IMR-90 (cell line): ENCODE data around the gene CRISP2. TPM values are rescaled to one million over a fixed set of nuclear protein-coding genes. Genes with fewer than 3 reads are reported as not detected.

Experiments
- ATAC-seq: fragments of 200-7000 bp; cut with Tn5 transposase; 2 replicates; pipeline ENCODE4 v1.9.1; 2020; ENCODE audit warnings: low read depth, mild to moderate bottlenecking, moderate library complexity
- BruUV-seq: library from RNA; stranded (reverse); fragments of 400-500 nt; replicated peaks from 2 replicates; lab custom pipeline; 2021; lab: Mats Ljungman, UMichigan
- CTCF ChIA-PET: fragments of 300-600 bp; formaldehyde crosslinking; extraction: SDS; loops from one replicate; lab custom pipeline; 2021; ENCODE audit warnings: antibody characterized with exemption; lab: Yijun Ruan, JAX
- POLR2A ChIA-PET: fragments of 300-600 bp; sonication (Branson Sonifier 250); formaldehyde crosslinking; loops from one replicate; lab custom pipeline; 2022; ENCODE audit warnings: antibody characterized with exemption; ENCODE audit not compliant: unreplicated experiment; lab: Charles Lee
- DNase-seq: peaks from one replicate; pipeline ENCODE4 v3.0.0; 2013
- H2AFZ ChIP-seq: replicated peaks from 2 replicates; pipeline ENCODE3; 2013; ENCODE audit warnings: low read length, mild to moderate bottlenecking; ENCODE audit not compliant: poor library complexity
- H2AK5ac ChIP-seq: 2 replicates; pipeline ENCODE4 v1.6.1; 2013; ENCODE audit warnings: low read depth, low read length, inconsistent platforms
- H2AK9ac ChIP-seq: replicated peaks from 2 replicates; pipeline ENCODE3; 2013; ENCODE audit warnings: mild to moderate bottlenecking, low read depth, low read length, moderate library complexity; ENCODE audit not compliant: poor library complexity
- H2BK120ac ChIP-seq: 2 replicates; pipeline ENCODE4 v1.6.1; 2013; ENCODE audit warnings: low read depth, low read length, inconsistent platforms
- H2BK15ac ChIP-seq: 3 replicates; pipeline ENCODE4 v1.6.1; 2013; ENCODE audit warnings: low read depth, low read length, inconsistent platforms
- H2BK20ac ChIP-seq: 2 replicates; pipeline ENCODE4 v1.6.1; 2013; ENCODE audit warnings: low read depth, mild to moderate bottlenecking, inconsistent platforms, low read length, moderate library complexity
- H2BK5ac ChIP-seq: 2 replicates; pipeline ENCODE4 v1.6.1; 2013; ENCODE audit warnings: mild to moderate bottlenecking, low read depth, low read length, inconsistent platforms; ENCODE audit not compliant: poor library complexity, severe bottlenecking
- H3K14ac ChIP-seq: replicated peaks from 2 replicates; pipeline ENCODE4 v1.6.1; 2013; ENCODE audit warnings: low read depth, low read length, inconsistent platforms
- H3K18ac ChIP-seq: 2 replicates; pipeline ENCODE4 v1.6.1; 2013; ENCODE audit warnings: low read depth, low read length, control low read depth
- H3K23ac ChIP-seq: 2 replicates; pipeline ENCODE4 v1.6.1; 2013; ENCODE audit warnings: low read depth, low read length, inconsistent platforms
- H3K27ac ChIP-seq: 2 replicates; pipeline ENCODE4 v1.5.1; 2013; ENCODE audit warnings: mild to moderate bottlenecking, control low read depth, low read length; ENCODE audit not compliant: insufficient read depth
- H3K27me3 ChIP-seq: 2 replicates; pipeline ENCODE4 v1.6.1; 2013; ENCODE audit warnings: low read length; ENCODE audit not compliant: control insufficient read depth, insufficient read depth
- H3K36me3 ChIP-seq: 2 replicates; pipeline ENCODE4 v1.6.1; 2013; ENCODE audit warnings: low read length, mixed read lengths; ENCODE audit not compliant: control insufficient read depth, insufficient read depth
- H3K4ac ChIP-seq: 2 replicates; pipeline ENCODE4 v1.6.1; 2013; ENCODE audit warnings: low read depth, low read length, inconsistent platforms
- H3K4me1 ChIP-seq: 2 replicates; pipeline ENCODE4 v1.6.1; 2013; ENCODE audit warnings: low read length, mixed read lengths; ENCODE audit not compliant: control insufficient read depth, insufficient read depth
- H3K4me2 ChIP-seq: 2 replicates; pipeline ENCODE4 v1.6.1; 2013; ENCODE audit warnings: low read depth, mild to moderate bottlenecking, control low read depth, low read length, moderate library complexity
- H3K4me3 ChIP-seq: 2 replicates; pipeline ENCODE4 v1.5.1; 2013; ENCODE audit warnings: low read depth, mild to moderate bottlenecking, control low read depth, low read length, moderate library complexity; ENCODE audit not compliant: insufficient read depth
- H3K56ac ChIP-seq: 2 replicates; pipeline ENCODE4 v1.6.1; 2013; ENCODE audit warnings: low read length, inconsistent platforms; ENCODE audit not compliant: insufficient read depth; ENCODE audit errors: extremely low read depth
- H3K79me1 ChIP-seq, 2 experiments: 2 replicates each; pipeline ENCODE4 v1.6.1; 2013; ENCODE audit warnings: low read length in 2 of 2, inconsistent platforms in 1 of 2, low read depth in 1 of 2
- H3K9ac ChIP-seq: 2 replicates; pipeline ENCODE4 v1.6.1; 2013; ENCODE audit warnings: low read depth, low read length, control low read depth
- H3K9me1 ChIP-seq: 2 replicates; pipeline ENCODE4 v1.6.1; 2013; ENCODE audit warnings: low read length, inconsistent platforms; ENCODE audit not compliant: insufficient read depth
- H3K9me3 ChIP-seq: 2 replicates; pipeline ENCODE4 v1.6.1; 2013; ENCODE audit warnings: low read length; ENCODE audit not compliant: control insufficient read depth, insufficient read depth
- H4K20me1 ChIP-seq: 2 replicates; pipeline ENCODE4 v1.6.1; 2013; ENCODE audit warnings: low read length, inconsistent platforms; ENCODE audit not compliant: insufficient read depth
- H4K5ac ChIP-seq: 2 replicates; pipeline ENCODE4 v1.6.1; 2013; ENCODE audit warnings: mild to moderate bottlenecking, low read depth, low read length, control low read depth
- H4K8ac ChIP-seq, 2 experiments: 2 replicates each; pipeline ENCODE4 v1.6.1; 2013; ENCODE audit warnings: low read depth in 2 of 2, low read length in 2 of 2, control low read depth in 1 of 2, inconsistent platforms in 1 of 2
- H4K91ac ChIP-seq: 2 replicates; pipeline ENCODE4 v1.6.1; 2013; ENCODE audit warnings: low read depth, low read length, inconsistent platforms; ENCODE audit not compliant: insufficient read depth
- BHLHE40 ChIP-seq: fragments of 150-350 bp; IDR thresholded peaks from 2 replicates; pipeline ENCODE4 v1.6.1; 2016; ENCODE audit warnings: mild to moderate bottlenecking, low read depth, low read length
- CEBPB ChIP-seq: IDR thresholded peaks from 2 replicates; pipeline ENCODE4 v1.6.1; 2012; ENCODE audit warnings: low read depth, low read length, improper control_type of control experiment
- CHD1 ChIP-seq: IDR thresholded peaks from 2 replicates; pipeline ENCODE4 v1.6.1; 2012; ENCODE audit warnings: low read depth, low read length, improper control_type of control experiment
- CTCF ChIP-seq: conservative IDR thresholded peaks from 2 replicates; pipeline ENCODE4 v1.5.1; 2012; ENCODE audit warnings: mild to moderate bottlenecking, low read depth, low read length, improper control_type of control experiment
- FOS ChIP-seq: fragments of 150-350 bp; IDR thresholded peaks from 2 replicates; pipeline ENCODE4 v1.6.1; 2016; ENCODE audit warnings: low read depth, low read length
- MAFK ChIP-seq: IDR thresholded peaks from 2 replicates; pipeline ENCODE4 v1.6.1; 2012; ENCODE audit warnings: low read depth, low read length, improper control_type of control experiment
- MAZ ChIP-seq: IDR thresholded peaks from 2 replicates; pipeline ENCODE4 v1.6.1; 2012; ENCODE audit warnings: low read depth, mild to moderate bottlenecking, low read length, improper control_type of control experiment, moderate library complexity, borderline replicate concordance
- MXI1 ChIP-seq: IDR thresholded peaks from 2 replicates; pipeline ENCODE4 v1.6.1; 2012; ENCODE audit warnings: low read depth, mild to moderate bottlenecking, low read length, moderate library complexity, borderline replicate concordance
- NFE2L2 ChIP-seq: fragments of 150-350 bp; IDR thresholded peaks from 2 replicates; pipeline ENCODE4 v1.6.1; 2016; ENCODE audit warnings: low read depth, mild to moderate bottlenecking, low read length
- POLR2A ChIP-seq: IDR thresholded peaks from 2 replicates; pipeline ENCODE4 v1.6.1; 2012; ENCODE audit warnings: mild to moderate bottlenecking, low read depth, low read length
- RAD21 ChIP-seq: IDR thresholded peaks from 2 replicates; pipeline ENCODE4 v1.6.1; 2012; ENCODE audit warnings: low read length, improper control_type of control experiment
- RCOR1 ChIP-seq: IDR thresholded peaks from 2 replicates; pipeline ENCODE4 v1.6.1; 2012; ENCODE audit warnings: mild to moderate bottlenecking, low read length, improper control_type of control experiment; ENCODE audit not compliant: insufficient replicate concordance
- RFX5 ChIP-seq: IDR thresholded peaks from 2 replicates; pipeline ENCODE4 v1.8.0; 2012; ENCODE audit warnings: low read depth, mild to moderate bottlenecking, low read length, moderate library complexity
- SMC3 ChIP-seq: fragments of 150-350 bp; IDR thresholded peaks from 2 replicates; pipeline ENCODE4 v1.6.1; 2016; ENCODE audit warnings: low read depth, mild to moderate bottlenecking, antibody characterized with exemption, low read length, moderate library complexity
- WGBS, 2 experiments: methylation state at CpG; one replicate each; pipeline versions ENCODE4 v1.1.5 to v1.1.7; 2013; ENCODE audit warnings: missing lambda C conversion rate in 2 of 2; ENCODE audit not compliant: insufficient read length in 1 of 2; ENCODE audit errors: extremely low coverage in 2 of 2; 5-methylcytosine and 5-hydroxymethylcytosine counted together
- dilution Hi-C: fragments of 300-500 bp; cut with HindIII; formaldehyde crosslinking; loops from one replicate; pipeline ENCODE4 v1.14.3; 2018; ENCODE audit warnings: low sequenced_read_pairs; ENCODE audit not compliant: unreplicated experiment
- in situ Hi-C: fragments of 300-500 bp; cut with MboI; formaldehyde crosslinking; loops from 3 replicates; pipeline ENCODE4 v1.14.3; 2019; ENCODE audit warnings: low sequenced_read_pairs, inconsistent platforms, mixed read lengths
- intact Hi-C: fragments of 100-400 bp; cut with micrococcal nuclease; formaldehyde crosslinking; loops from 2 replicates; pipeline ENCODE4 v1.10.0; 2022
- polyA plus RNA-seq, 3 experiments: library from polyadenylated mRNA; depleted of rRNA; stranded (reverse); fragments of >200 nt; gene quantifications; 2 replicates each; pipeline ENCODE4 v1.2.3, GENCODE V29; 2012; ENCODE audit warnings: low replicate concordance in 1 of 3
- total RNA-seq: library from RNA; depleted of rRNA; stranded (reverse); fragments of >200 nt; gene quantifications from 2 replicates; pipeline ENCODE4 v1.2.3, GENCODE V29; 2012
- TF ChIP-seq, protein P1 (sequence below): fragments of 150-350 bp; IDR thresholded peaks from 2 replicates; pipeline ENCODE4 v1.6.1; 2016; ENCODE audit warnings: low read depth, mild to moderate bottlenecking, low read length, moderate library complexity, borderline replicate concordance
- TF ChIP-seq, protein P2 (sequence below): fragments of 150-350 bp; IDR thresholded peaks from 2 replicates; pipeline ENCODE4 v1.6.1; 2017; ENCODE audit warnings: mild to moderate bottlenecking, antibody characterized with exemption, low read length, low read depth

CRISP2 gene
- total and polyA plus RNA-seq, 2 of the 4 experiments (the other 2 are of a cell fraction) = not detected

DNA sequence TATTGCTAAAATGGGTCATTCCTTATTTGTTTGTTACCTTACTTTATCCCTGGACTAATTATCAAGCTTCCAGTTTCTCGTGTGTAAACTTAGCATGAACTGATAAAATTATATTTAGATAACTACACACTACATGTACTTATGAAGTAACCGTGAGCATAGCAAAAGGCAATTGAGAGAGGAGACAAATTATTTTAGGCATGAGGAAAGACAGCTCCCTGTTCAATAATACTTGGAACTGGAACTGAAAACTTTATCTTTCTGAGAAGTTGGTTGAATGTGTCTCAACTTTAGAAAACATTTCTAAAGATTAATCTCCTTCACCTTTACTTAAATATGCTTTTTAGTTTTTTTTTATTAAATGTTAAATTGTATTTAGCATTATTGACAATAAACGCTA, 19.4 kb upstream of the CRISP2 start:
- no peak overlapping the region for H3K4ac ChIP-seq
- TF ChIP-seq RCOR1 = no peak
- no peak for TF ChIP-seq MAZ
- TF ChIP-seq, protein P1, sequence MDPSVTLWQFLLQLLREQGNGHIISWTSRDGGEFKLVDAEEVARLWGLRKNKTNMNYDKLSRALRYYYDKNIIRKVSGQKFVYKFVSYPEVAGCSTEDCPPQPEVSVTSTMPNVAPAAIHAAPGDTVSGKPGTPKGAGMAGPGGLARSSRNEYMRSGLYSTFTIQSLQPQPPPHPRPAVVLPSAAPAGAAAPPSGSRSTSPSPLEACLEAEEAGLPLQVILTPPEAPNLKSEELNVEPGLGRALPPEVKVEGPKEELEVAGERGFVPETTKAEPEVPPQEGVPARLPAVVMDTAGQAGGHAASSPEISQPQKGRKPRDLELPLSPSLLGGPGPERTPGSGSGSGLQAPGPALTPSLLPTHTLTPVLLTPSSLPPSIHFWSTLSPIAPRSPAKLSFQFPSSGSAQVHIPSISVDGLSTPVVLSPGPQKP = no peak
- TF ChIP-seq CHD1 = no peak
- no peak for TF ChIP-seq RFX5
- TF ChIP-seq MXI1 = no peak
- no peak for TF ChIP-seq SMC3
- TF ChIP-seq BHLHE40 = no peak
- no peak for TF ChIP-seq FOS
- TF ChIP-seq, protein P2, sequence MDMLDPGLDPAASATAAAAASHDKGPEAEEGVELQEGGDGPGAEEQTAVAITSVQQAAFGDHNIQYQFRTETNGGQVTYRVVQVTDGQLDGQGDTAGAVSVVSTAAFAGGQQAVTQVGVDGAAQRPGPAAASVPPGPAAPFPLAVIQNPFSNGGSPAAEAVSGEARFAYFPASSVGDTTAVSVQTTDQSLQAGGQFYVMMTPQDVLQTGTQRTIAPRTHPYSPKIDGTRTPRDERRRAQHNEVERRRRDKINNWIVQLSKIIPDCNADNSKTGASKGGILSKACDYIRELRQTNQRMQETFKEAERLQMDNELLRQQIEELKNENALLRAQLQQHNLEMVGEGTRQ = no peak
- TF ChIP-seq NFE2L2 = no peak
- no peak for TF ChIP-seq CEBPB
- no peak for TF ChIP-seq CTCF
- TF ChIP-seq RAD21 = no peak
- TF ChIP-seq POLR2A = no peak
- TF ChIP-seq MAFK = no peak
- in situ Hi-C loops = no loop called here
- H4K8ac ChIP-seq = no peak overlapping the region
- ChIA-PET CTCF (no interaction called here), POLR2A (no interaction called here)
- no peak overlapping the region for H2BK120ac ChIP-seq
- ATAC-seq = no peak
- H3K27me3 ChIP-seq = no peaks in the 10 kb centered on the region
- H2BK5ac ChIP-seq = no peak overlapping the region
- H3K27ac ChIP-seq = no peak overlapping the region
- H3K79me1 ChIP-seq = no peaks in the 10 kb centered on the region
- no peak overlapping the region for H3K23ac ChIP-seq
- no peak overlapping the region for H3K56ac ChIP-seq
- H3K4me2 ChIP-seq = no peak overlapping the region
- no peak overlapping the region for H3K14ac ChIP-seq
- H3K18ac ChIP-seq = no peak overlapping the region
- DNase-seq = no peak
- dilution Hi-C loops = no loop called here
- no peaks in the 10 kb centered on the region for H4K20me1 ChIP-seq
- H4K5ac ChIP-seq = no peak overlapping the region
- H3K9me3 ChIP-seq = no peaks in the 10 kb centered on the region
- no TSS peak for BruUV-seq
- H3K4me3 ChIP-seq = no peak overlapping the region
- H2AK5ac ChIP-seq = no peak overlapping the region
- H2AK9ac ChIP-seq = no peak overlapping the region
- no peak overlapping the region for H2BK15ac ChIP-seq
- no peak overlapping the region for H2BK20ac ChIP-seq
- H3K9me1 ChIP-seq = no peaks in the 10 kb centered on the region
- H2AFZ ChIP-seq = no peak overlapping the region
- WGBS, 2 experiments = no CpG with 5 or more reads among the region's 3 CpGs
- no peaks in the 10 kb centered on the region for H3K36me3 ChIP-seq
- H3K4me1 ChIP-seq = no peaks in the 10 kb centered on the region
- no peak overlapping the region for H3K9ac ChIP-seq
- intact Hi-C loops = no loop called here
- H4K91ac ChIP-seq = no peak overlapping the region
